ENCODE data around the gene RTL10. TPM values are rescaled to one million over a fixed set of nuclear protein-coding genes. Genes with fewer than 3 reads are reported as not detected.
A peak's percentile ranks its signal among the peaks of the same experiment; 100 is the strongest.

RTL10 gene
- total RNA-seq, 1 donor from 2014 or later: 27.2 TPM

DNA sequence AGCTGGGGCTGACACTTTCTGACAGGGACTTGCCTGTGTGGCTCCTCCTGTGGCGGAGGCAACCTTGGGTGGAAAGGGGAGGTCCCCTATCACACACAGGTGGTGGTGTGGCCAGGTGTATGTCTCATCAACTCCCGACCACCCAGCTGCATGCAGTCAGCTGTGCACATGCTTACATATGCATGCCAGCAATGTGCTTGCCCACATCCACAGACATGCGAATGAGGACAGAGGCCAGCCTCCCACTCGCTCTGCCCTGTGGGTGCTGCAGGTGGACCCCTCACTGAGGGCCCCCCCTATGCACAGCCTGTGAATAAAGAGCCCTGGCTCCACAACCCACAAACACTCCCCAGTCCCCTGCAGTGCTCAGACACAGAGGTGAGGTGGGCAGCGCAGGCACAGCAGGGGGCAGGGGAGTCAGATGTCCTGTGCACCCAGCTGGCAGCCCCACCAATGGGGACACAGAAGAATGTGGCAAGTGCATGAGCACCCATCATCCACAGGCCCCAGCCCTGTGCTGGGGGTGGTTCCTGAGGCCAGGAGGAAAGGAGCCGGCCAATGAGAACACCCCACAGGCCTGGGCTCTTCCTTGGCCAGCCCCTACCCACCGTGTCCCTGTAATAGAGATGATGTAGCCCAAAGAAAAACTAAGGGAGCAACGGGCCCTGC, 9.5 kb downstream of the RTL10 start:
- Mint-ChIP-seq H3K4me1 (ENCODE audit: low read depth) (peaks cover 18% of the 10 kb centered on the region), H3K27ac (no peak overlapping the region), H3K9me3 (ENCODE audit: low read depth) (no peaks in the 10 kb centered on the region), H3K4me3 (ENCODE audit: low read depth) (no peak overlapping the region), H3K36me3 (ENCODE audit: insufficient read depth) (peaks cover 4% of the 10 kb centered on the region), H3K27me3 (no peaks in the 10 kb centered on the region)
- DNase-seq (ENCODE audit: low spot score, unreplicated experiment): no peak
- TF ChIP-seq, protein P1, sequence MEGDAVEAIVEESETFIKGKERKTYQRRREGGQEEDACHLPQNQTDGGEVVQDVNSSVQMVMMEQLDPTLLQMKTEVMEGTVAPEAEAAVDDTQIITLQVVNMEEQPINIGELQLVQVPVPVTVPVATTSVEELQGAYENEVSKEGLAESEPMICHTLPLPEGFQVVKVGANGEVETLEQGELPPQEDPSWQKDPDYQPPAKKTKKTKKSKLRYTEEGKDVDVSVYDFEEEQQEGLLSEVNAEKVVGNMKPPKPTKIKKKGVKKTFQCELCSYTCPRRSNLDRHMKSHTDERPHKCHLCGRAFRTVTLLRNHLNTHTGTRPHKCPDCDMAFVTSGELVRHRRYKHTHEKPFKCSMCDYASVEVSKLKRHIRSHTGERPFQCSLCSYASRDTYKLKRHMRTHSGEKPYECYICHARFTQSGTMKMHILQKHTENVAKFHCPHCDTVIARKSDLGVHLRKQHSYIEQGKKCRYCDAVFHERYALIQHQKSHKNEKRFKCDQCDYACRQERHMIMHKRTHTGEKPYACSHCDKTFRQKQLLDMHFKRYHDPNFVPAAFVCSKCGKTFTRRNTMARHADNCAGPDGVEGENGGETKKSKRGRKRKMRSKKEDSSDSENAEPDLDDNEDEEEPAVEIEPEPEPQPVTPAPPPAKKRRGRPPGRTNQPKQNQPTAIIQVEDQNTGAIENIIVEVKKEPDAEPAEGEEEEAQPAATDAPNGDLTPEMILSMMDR (IDR thresholded peaks at IDR 0.05; ENCODE audit: unreplicated experiment): no peak

DNA sequence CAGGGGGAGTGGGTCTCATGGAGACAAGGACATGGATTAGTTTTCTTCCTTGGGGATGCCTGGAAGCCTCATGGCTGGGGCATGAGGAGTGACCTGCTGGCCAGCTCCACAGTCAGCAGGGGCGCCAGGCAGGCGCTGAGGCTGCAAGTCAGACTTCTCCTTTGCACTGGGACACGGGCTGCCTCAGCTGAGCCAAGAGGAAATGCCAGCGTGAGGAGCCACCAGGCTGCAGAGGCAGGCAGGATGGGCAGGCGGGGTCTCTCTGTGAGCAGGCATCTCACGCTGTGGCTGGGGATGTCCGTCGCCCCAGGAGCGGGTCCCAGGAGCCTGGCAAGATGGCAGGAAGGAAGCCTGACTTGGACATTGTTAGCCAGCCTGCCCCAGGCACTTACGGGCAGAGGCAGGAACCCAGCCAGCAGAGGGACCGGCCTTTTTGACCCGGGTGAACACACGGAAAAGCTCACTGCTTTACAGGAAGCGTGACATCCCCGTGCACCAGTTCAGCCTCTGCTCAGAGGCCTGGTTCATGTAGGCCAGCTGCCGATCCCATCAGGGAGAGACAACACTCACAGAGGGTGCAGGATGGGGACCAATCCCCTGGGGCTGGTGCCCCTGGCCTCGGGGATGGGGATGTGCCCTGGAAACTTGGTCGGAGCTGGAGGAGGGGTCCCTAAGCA, 10.2 kb downstream of the RTL10 start:
- Mint-ChIP-seq H3K9me3 (ENCODE audit: low read depth) (no peaks in the 10 kb centered on the region), H3K4me3 (ENCODE audit: low read depth) (no peak overlapping the region), H3K27ac (no peak overlapping the region), H3K27me3 (no peaks in the 10 kb centered on the region), H3K36me3 (ENCODE audit: insufficient read depth) (no peaks in the 10 kb centered on the region), H3K4me1 (ENCODE audit: low read depth) (peaks cover 14% of the 10 kb centered on the region)
- TF ChIP-seq, protein P1 (IDR thresholded peaks at IDR 0.05; ENCODE audit: unreplicated experiment): no peak
- DNase-seq (ENCODE audit: low spot score, unreplicated experiment): no peak

DNA sequence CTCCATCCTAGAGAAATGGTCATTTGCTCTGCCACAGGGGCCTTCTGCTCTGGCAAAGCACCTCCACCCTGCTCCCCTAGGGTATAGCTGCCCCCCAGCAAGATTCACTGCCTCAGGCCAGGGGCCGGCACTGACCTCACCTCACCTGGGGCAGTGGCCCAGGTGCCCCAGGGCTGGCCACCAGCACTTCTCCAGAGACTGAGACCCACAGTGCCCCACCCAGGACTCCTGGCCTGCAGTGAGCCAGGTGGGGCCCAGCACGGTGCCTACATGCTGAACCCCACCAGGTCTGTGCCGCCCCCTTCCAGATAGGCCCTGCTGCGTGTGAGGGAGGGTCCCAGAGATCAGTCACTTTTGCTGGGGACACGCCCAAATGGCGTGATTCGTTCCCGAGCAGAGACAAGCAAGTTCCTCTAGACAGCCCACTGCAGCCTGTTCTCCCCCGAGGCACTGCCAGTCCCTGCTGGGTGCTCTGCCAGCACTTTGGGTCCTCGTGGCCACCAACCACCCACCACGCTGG, 10.8 kb downstream of the RTL10 start:
- H3K4me3 Mint-ChIP-seq (ENCODE audit: low read depth): no peak overlapping the region
- no peaks in the 10 kb centered on the region for H3K36me3 Mint-ChIP-seq (ENCODE audit: insufficient read depth)
- H3K27ac Mint-ChIP-seq: no peak overlapping the region
- no peaks in the 10 kb centered on the region for H3K27me3 Mint-ChIP-seq
- TF ChIP-seq, protein P1 (IDR thresholded peaks at IDR 0.05; ENCODE audit: unreplicated experiment): no peak
- H3K4me1 Mint-ChIP-seq (ENCODE audit: low read depth): peaks cover 13% of the 10 kb centered on the region
- no peak for DNase-seq (ENCODE audit: low spot score, unreplicated experiment)
- no peaks in the 10 kb centered on the region for H3K9me3 Mint-ChIP-seq (ENCODE audit: low read depth)

DNA sequence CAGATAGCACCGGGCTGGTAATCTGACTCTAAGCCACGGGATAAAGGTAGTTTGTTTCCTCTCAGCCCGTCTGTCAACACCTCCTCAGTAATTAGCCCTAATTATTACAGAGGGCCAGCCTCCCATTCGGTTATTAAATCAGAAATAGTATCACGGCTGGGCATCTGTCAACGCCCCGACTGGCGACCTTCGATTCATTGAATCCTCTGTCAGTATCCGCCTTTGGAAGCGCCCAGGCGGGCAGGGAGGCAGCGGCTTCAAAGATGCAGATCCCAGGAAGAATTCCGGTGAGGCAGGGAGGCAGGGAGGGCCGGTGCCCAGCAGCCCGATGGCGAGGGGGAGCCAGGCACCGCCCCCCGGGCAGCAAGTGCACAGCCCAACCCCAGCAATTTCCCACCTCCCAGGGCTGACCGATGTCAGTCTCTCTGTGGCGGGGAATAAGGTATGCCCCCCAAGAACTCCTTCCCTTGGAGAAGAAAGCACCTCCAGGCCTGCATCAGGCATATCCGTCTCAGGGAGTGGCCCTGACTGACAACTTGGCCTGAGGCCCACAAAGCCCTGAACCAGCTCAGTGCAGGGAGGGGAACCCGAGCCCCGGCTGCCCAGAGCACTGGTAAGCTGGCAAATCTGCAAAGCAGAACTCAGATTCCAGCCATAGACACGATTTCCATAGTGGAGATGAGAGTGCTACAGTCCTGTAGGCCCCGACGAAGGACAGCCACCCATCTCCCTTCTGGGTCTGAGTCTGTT, 11.4 kb downstream of the RTL10 start:
- TF ChIP-seq, protein P1 (IDR thresholded peaks at IDR 0.05; ENCODE audit: unreplicated experiment): no peak
- peaks cover 12% of the 10 kb centered on the region for H3K4me1 Mint-ChIP-seq (ENCODE audit: low read depth)
- no peak for DNase-seq (ENCODE audit: low spot score, unreplicated experiment)
- no peaks in the 10 kb centered on the region for H3K9me3 Mint-ChIP-seq (ENCODE audit: low read depth)
- peak overlapping the region; percentile 52 for H3K27ac Mint-ChIP-seq
- no peaks in the 10 kb centered on the region for H3K27me3 Mint-ChIP-seq
- no peaks in the 10 kb centered on the region for H3K36me3 Mint-ChIP-seq (ENCODE audit: insufficient read depth)
- H3K4me3 Mint-ChIP-seq (ENCODE audit: low read depth): no peak overlapping the region

DNA sequence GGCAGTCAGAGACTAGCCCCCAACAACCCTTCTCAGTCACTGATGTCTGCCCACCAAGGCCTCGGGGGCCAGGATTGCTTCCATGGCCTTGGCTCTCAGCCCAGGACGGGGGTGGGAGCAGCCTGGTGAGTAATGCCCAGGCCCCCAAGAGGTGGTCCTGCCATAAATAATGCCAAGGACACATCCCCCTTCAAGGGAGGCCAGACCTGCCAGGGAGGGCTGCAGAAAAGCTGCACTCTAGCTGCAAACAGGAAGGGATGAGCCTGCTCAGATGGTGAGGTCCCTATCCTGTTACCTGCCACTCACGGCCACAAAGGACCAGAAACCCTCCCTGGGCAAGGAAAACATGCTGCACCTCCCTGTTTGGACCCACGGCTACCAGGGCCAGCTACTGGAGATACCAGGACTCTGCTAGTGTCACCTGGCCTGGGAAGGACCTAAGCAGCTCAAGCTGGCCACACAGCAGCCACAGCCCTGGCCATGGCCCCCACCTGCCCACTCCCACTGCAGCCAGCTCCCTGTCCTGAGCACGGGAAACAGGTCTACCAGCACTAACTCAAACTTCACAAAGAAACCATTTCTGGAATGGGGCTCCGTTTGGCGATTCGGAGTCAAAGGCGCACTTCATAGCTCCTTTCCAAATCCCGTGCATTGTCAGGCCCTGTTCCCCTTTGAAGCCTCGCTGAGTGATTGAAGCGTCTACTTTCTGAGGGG, 12.1 kb downstream of the RTL10 start:
- Mint-ChIP-seq H3K9me3 (ENCODE audit: low read depth) (no peaks in the 10 kb centered on the region), H3K27ac (peak overlapping the region; percentile 52), H3K36me3 (ENCODE audit: insufficient read depth) (no peaks in the 10 kb centered on the region), H3K27me3 (no peaks in the 10 kb centered on the region), H3K4me1 (ENCODE audit: low read depth) (peaks cover 12% of the 10 kb centered on the region), H3K4me3 (ENCODE audit: low read depth) (no peak overlapping the region)
- TF ChIP-seq, protein P1 (IDR thresholded peaks at IDR 0.05; ENCODE audit: unreplicated experiment): no peak
- no peak for DNase-seq (ENCODE audit: low spot score, unreplicated experiment)
